Spleen (tissue), 7 donors: ENCODE results near the gene LAMC1.

Source experiments
- CTCF ChIP-seq, 11 experiments: fragments of 200-600 bp in 7 of 11; fragments of 450-650 bp in 4 of 11; sonication (generic) in 4 of 11; IDR thresholded peaks in 8 of 11; conservative IDR thresholded peaks in 3 of 11; 1 replicate in 7 of 11; 2 replicates in 4 of 11; pipeline versions ENCODE4 v1.4.0 to v1.8.0; 2016 to 2021; ENCODE audit warnings: antibody characterized with exemption in 11 of 11, inconsistent platforms in 4 of 11, mild to moderate bottlenecking in 1 of 11
- POLR2A ChIP-seq, 3 donors: fragments of 450-650 bp; IDR thresholded peaks; one replicate each; pipeline ENCODE4 v1.5.1; 2017; ENCODE audit warnings: antibody characterized with exemption in 3 of 3, mild to moderate bottlenecking in 1 of 3
- POLR2AphosphoS5 ChIP-seq, 3 donors: sonication (generic); formaldehyde crosslinking; IDR thresholded peaks; one replicate each; pipeline ENCODE4 v1.5.1; 2017; ENCODE audit warnings: antibody characterized with exemption in 3 of 3
- donor health status: DM: no; HTN: no; CAD: no; lungs with moderate emphysema.
- donor health status: DM: no; HTN: no; CAD: no.
- donor health status: DM: no; HTN: no; CAD: no.

GRCh38 chr1:183038913-183039312 is 15.7 kb downstream of the LAMC1 start:
- TF ChIP-seq POLR2AphosphoS5 (IDR thresholded peaks at IDR 0.05) (no peak), CTCF (IDR thresholded peaks at IDR 0.05 in 8 of 11, conservative IDR thresholded peaks at IDR 0.05 in 3 of 11) (no peak), POLR2A (IDR thresholded peaks at IDR 0.05) (no peak)
